K562 (cell line): ENCODE measurements around the gene PYDC1. TPM values are rescaled to one million over a fixed set of nuclear protein-coding genes. Genes with fewer than 3 reads are reported as not detected.

Experiments used
- ELF4 ChIP-seq: fragments of 450-650 bp; formaldehyde crosslinking; IDR thresholded peaks from 2 replicates; pipeline ENCODE4 v1.4.0; 2022; ENCODE audit warnings: missing genetic modification characterization
- FOXJ2 ChIP-seq: fragments of 200-800 bp; sonication (Bioruptor generic); IDR thresholded peaks from 2 replicates; pipeline ENCODE4 v1.6.1; 2016; ENCODE audit warnings: missing genetic modification characterization, missing compliant biosample characterization
- HDAC6 ChIP-seq: IDR thresholded peaks from 2 replicates; pipeline ENCODE4 v1.6.1; 2012; ENCODE audit warnings: low read depth, mild to moderate bottlenecking, control low read depth, inconsistent platforms, low read length, moderate library complexity
- HEY1 ChIP-seq: fragments of 250-450 bp; sonication (Bioruptor Pico); IDR thresholded peaks from 2 replicates; pipeline ENCODE4 v1.5.0; 2020; ENCODE audit warnings: mild to moderate bottlenecking, moderate library complexity, borderline replicate concordance
- POLR2AphosphoS5 ChIP-seq: IDR thresholded peaks from 2 replicates; pipeline ENCODE4 v1.6.1; 2011; ENCODE audit warnings: mild to moderate bottlenecking, low read depth, low read length, moderate library complexity; ENCODE audit not compliant: control insufficient read depth, insufficient read depth
- POU5F1 ChIP-seq: fragments of 150-350 bp; IDR thresholded peaks from 2 replicates; pipeline ENCODE4 v1.6.1; 2014; ENCODE audit warnings: borderline replicate concordance, low read length, low read depth, mild to moderate bottlenecking; ENCODE audit not compliant: partially characterized antibody
- RCOR1 ChIP-seq, 2 experiments: IDR thresholded peaks; 2 replicates each; pipeline ENCODE4 v1.6.1; 2012; ENCODE audit warnings: low read depth in 2 of 2, low read length in 2 of 2, borderline replicate concordance in 1 of 2, improper control_type of control experiment in 1 of 2
- ZNF224 ChIP-seq: sonication (generic); formaldehyde crosslinking; IDR thresholded peaks from 2 replicates; pipeline ENCODE4 v1.8.0; 2022; ENCODE audit warnings: mild to moderate bottlenecking, missing genetic modification reagents
- ZNF408 ChIP-seq: fragments of 250-450 bp; sonication (Bioruptor Pico); IDR thresholded peaks from 2 replicates; pipeline ENCODE4 v1.4.0; 2020; ENCODE audit warnings: low read depth, mild to moderate bottlenecking, moderate library complexity
- polyA plus RNA-seq, 8 experiments: library from polyadenylated mRNA; depleted of rRNA in 4 of 8; stranded (reverse) in 5 of 8; unstranded in 3 of 8; fragments of >200 nt; fragmentation: Nextera tagmentation in 2 of 8; fragmentation: Illumina TruSeq in 1 of 8; extraction: Ambion mirVana in 2 of 8; extraction: Trizol in 1 of 8; gene quantifications; 2 replicates each; pipeline versions ENCODE4 v1.2.1 to v1.2.3, GENCODE V29; 2011 to 2014; ENCODE audit warnings: inconsistent platforms in 1 of 8, missing spikeins in 1 of 8
- total RNA-seq, 7 experiments: library from RNA; depleted of rRNA in 6 of 7; stranded (reverse); fragments of >200 nt in 6 of 7; fragmentation: Illumina TruSeq in 2 of 7; extraction: Trizol in 2 of 7; gene quantifications; 2 replicates each; pipeline versions ENCODE4 v1.2.1 to v1.2.3, GENCODE V29; 2011 to 2021; ENCODE audit warnings: low replicate concordance in 1 of 7
- TF ChIP-seq, protein P1 (sequence below), 2 experiments: fragments of 450-650 bp in 1 of 2; sonication (generic) in 1 of 2; formaldehyde crosslinking in 1 of 2; IDR thresholded peaks; 2 replicates each; pipeline versions ENCODE4 v1.7.1 to v1.9.0; 2016 to 2022; ENCODE audit warnings: inconsistent platforms in 1 of 2, mild to moderate bottlenecking in 1 of 2, missing genetic modification reagents in 1 of 2
- TF ChIP-seq, protein P2 (sequence below): fragments of 250-450 bp; sonication (Bioruptor Pico); IDR thresholded peaks from 2 replicates; pipeline ENCODE4 v1.5.0; 2021
- TF ChIP-seq, protein P3 (sequence below), 3 experiments: fragments of 200-800 bp in 1 of 3; sonication (Bioruptor generic) in 1 of 3; sonication (generic) in 1 of 3; formaldehyde crosslinking in 1 of 3; IDR thresholded peaks; 2 replicates each; pipeline versions ENCODE4 v1.6.1 to v1.8.0; 2016 to 2022; ENCODE audit warnings: mild to moderate bottlenecking in 2 of 3, missing compliant biosample characterization in 2 of 3, missing genetic modification characterization in 2 of 3, missing genetic modification reagents in 1 of 3
- TF ChIP-seq, protein P4 (sequence below): fragments of 450-650 bp; IDR thresholded peaks from 2 replicates; pipeline ENCODE4 v1.6.1; 2017; ENCODE audit warnings: mild to moderate bottlenecking, moderate library complexity

Gene PYDC1
- total and polyA plus RNA-seq, 9 of the 15 experiments (the other 6 are each of a cell fraction or from before 2014, with no cell fraction given) = not detected

DNA sequence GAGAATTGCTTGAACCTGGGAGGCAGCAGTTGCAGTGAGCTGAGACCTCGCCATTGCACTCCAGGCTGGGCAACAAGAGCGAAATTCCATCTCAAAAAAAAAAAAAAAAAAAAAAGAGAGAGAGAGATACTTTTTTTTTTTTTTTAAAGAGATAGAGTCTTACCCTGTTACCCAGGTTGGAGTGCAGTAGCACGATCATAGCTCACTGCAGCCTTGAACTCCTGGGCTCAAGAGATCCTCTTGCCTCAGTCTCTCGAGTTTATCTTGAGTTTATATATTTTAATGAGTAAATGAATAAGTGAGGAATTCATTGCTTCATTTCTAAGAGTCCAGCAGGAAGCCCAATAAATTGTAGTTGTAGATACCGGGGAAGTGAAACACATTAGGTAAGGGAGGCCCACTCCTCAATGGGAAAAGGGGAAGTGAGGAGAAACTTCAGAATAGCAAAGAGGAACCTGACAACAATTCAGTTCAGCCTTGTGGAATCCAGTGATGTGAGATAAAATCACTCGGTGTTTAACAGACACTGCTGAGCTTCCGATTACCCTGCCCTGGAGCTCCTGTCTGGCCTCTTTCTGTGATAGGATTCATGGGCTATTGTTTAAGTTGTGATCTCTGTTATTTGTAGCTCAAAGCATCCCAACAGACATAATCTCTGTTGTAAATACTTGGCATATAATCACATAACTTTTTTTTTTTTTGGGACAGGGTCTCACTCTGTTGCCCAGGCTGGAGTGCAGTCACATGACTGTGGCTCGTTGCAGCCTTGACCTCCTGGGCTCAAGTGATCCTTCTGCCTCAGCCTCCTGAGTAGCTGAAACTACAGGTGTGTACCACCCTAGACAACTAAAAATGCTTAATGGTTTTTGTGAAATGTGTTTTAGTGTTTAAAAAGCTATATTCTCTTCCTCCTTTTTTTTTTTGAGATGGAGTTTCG, 27.1 kb upstream of the PYDC1 start (continued):
- TF ChIP-seq, protein P1, sequence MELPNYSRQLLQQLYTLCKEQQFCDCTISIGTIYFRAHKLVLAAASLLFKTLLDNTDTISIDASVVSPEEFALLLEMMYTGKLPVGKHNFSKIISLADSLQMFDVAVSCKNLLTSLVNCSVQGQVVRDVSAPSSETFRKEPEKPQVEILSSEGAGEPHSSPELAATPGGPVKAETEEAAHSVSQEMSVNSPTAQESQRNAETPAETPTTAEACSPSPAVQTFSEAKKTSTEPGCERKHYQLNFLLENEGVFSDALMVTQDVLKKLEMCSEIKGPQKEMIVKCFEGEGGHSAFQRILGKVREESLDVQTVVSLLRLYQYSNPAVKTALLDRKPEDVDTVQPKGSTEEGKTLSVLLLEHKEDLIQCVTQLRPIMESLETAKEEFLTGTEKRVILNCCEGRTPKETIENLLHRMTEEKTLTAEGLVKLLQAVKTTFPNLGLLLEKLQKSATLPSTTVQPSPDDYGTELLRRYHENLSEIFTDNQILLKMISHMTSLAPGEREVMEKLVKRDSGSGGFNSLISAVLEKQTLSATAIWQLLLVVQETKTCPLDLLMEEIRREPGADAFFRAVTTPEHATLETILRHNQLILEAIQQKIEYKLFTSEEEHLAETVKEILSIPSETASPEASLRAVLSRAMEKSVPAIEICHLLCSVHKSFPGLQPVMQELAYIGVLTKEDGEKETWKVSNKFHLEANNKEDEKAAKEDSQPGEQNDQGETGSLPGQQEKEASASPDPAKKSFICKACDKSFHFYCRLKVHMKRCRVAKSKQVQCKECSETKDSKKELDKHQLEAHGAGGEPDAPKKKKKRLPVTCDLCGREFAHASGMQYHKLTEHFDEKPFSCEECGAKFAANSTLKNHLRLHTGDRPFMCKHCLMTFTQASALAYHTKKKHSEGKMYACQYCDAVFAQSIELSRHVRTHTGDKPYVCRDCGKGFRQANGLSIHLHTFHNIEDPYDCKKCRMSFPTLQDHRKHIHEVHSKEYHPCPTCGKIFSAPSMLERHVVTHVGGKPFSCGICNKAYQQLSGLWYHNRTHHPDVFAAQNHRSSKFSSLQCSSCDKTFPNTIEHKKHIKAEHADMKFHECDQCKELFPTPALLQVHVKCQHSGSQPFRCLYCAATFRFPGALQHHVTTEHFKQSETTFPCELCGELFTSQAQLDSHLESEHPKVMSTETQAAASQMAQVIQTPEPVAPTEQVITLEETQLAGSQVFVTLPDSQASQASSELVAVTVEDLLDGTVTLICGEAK (IDR thresholded peaks at IDR 0.05) = no peak
- TF ChIP-seq, protein P1 (CRISPR knock-in tag; IDR thresholded peaks at IDR 0.05) = no peak
- no peak for TF ChIP-seq FOXJ2 (tag)
- no peak for TF ChIP-seq ZNF408 (CRISPR knock-in tag)
- TF ChIP-seq RCOR1 (IDR thresholded peaks at IDR 0.05; ENCODE audit: borderline replicate concordance in 1 of 2, low read depth in 2 of 2, low read length in 2 of 2) = peak in 1 of 2 experiments; percentile 72; a peak in 1 of 4 replicates
- TF ChIP-seq HDAC6 = no peak
- TF ChIP-seq, protein P2, sequence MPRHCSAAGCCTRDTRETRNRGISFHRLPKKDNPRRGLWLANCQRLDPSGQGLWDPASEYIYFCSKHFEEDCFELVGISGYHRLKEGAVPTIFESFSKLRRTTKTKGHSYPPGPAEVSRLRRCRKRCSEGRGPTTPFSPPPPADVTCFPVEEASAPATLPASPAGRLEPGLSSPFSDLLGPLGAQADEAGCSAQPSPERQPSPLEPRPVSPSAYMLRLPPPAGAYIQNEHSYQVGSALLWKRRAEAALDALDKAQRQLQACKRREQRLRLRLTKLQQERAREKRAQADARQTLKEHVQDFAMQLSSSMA (CRISPR knock-in tag) = no peak
- TF ChIP-seq, protein P3, sequence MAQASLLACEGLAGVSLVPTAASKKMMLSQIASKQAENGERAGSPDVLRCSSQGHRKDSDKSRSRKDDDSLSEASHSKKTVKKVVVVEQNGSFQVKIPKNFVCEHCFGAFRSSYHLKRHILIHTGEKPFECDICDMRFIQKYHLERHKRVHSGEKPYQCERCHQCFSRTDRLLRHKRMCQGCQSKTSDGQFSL (CRISPR knock-in tag; IDR thresholded peaks at IDR 0.05) = no peak
- TF ChIP-seq, protein P3 (tag; IDR thresholded peaks at IDR 0.05) = no peak
- TF ChIP-seq HEY1 = no peak
- TF ChIP-seq POLR2AphosphoS5 = no peak
- TF ChIP-seq ELF4 = no peak
- TF ChIP-seq, protein P4, sequence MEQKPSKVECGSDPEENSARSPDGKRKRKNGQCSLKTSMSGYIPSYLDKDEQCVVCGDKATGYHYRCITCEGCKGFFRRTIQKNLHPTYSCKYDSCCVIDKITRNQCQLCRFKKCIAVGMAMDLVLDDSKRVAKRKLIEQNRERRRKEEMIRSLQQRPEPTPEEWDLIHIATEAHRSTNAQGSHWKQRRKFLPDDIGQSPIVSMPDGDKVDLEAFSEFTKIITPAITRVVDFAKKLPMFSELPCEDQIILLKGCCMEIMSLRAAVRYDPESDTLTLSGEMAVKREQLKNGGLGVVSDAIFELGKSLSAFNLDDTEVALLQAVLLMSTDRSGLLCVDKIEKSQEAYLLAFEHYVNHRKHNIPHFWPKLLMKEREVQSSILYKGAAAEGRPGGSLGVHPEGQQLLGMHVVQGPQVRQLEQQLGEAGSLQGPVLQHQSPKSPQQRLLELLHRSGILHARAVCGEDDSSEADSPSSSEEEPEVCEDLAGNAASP = no peak
- TF ChIP-seq ZNF224 (CRISPR knock-in tag) = no peak
- TF ChIP-seq POU5F1 = no peak
